ENCODE measurements around the gene ANKMY1.

GRCh38 chr2:240588006-240588655 is 30.3 kb upstream of the ANKMY1 start:
- TF ChIP-seq CTCF (IDR thresholded peaks at IDR 0.05) (no peak), POLR2A (IDR thresholded peaks at IDR 0.05) (no peak)

All from testis (tissue), 2 donors.